HEK293T (cell line): ENCODE results near the gene GALE.

Experiments
- ARNT ChIP-seq: fragments of 450-650 bp; IDR thresholded peaks from 2 replicates; pipeline ENCODE4 v1.6.1; 2017; ENCODE audit warnings: mild to moderate bottlenecking
- ELF4 ChIP-seq: fragments of 450-650 bp; IDR thresholded peaks from 2 replicates; pipeline ENCODE4 v1.6.1; 2017; ENCODE audit warnings: antibody characterized with exemption
- FOXK2 ChIP-seq: fragments of 450-650 bp; IDR thresholded peaks from 2 replicates; pipeline ENCODE4 v1.6.1; 2016; ENCODE audit warnings: mild to moderate bottlenecking
- FOXM1 ChIP-seq: fragments of 450-650 bp; IDR thresholded peaks from 2 replicates; pipeline ENCODE4 v1.6.1; 2017; ENCODE audit warnings: mild to moderate bottlenecking, borderline replicate concordance
- HDGF ChIP-seq: fragments of 450-650 bp; IDR thresholded peaks from 2 replicates; pipeline ENCODE4 v1.6.1; 2017; ENCODE audit warnings: antibody characterized with exemption, borderline replicate concordance
- LEF1 ChIP-seq: fragments of 450-650 bp; IDR thresholded peaks from 2 replicates; pipeline ENCODE4 v1.6.1; 2017; ENCODE audit warnings: mild to moderate bottlenecking, borderline replicate concordance
- NFRKB ChIP-seq: fragments of 450-650 bp; IDR thresholded peaks from 2 replicates; pipeline ENCODE4 v1.6.1; 2016; ENCODE audit warnings: mild to moderate bottlenecking, moderate library complexity
- PKNOX1 ChIP-seq: fragments of 450-650 bp; IDR thresholded peaks from 2 replicates; pipeline ENCODE4 v1.6.1; 2016
- SP1 ChIP-seq: fragments of 450-650 bp; IDR thresholded peaks from 2 replicates; pipeline ENCODE4 v1.6.1; 2017
- SUZ12 ChIP-seq: fragments of 450-650 bp; IDR thresholded peaks from 2 replicates; pipeline ENCODE4 v1.6.1; 2016; ENCODE audit warnings: mild to moderate bottlenecking
- TARDBP ChIP-seq: fragments of 450-650 bp; IDR thresholded peaks from 2 replicates; pipeline ENCODE4 v1.6.1; 2016
- ZNF384 ChIP-seq: fragments of 450-650 bp; IDR thresholded peaks from 2 replicates; pipeline ENCODE4 v1.6.1; 2016

GRCh38 chr1:23751050-23751814 is 49.3 kb downstream of the GALE start:
- TF ChIP-seq ELF4 (no peak), SUZ12 (no peak), SP1 (no peak), FOXK2 (no peak), LEF1 (no peak), FOXM1 (no peak), HDGF (no peak), PKNOX1 (no peak), NFRKB (no peak), ZNF384 (no peak), TARDBP (no peak), ARNT (no peak)
